Hepatocyte (in vitro differentiated cells): ENCODE measurements around the gene GLI3.

Experiments
- CTCF ChIP-seq: fragments of 200-600 bp; sonication (generic); IDR thresholded peaks from 2 replicates; pipeline ENCODE4 v1.5.1; 2016; ENCODE audit warnings: antibody characterized with exemption, mild to moderate bottlenecking; ENCODE audit not compliant: poor library complexity
- EZH2phosphoT487 ChIP-seq: fragments of 200-600 bp; sonication (generic); IDR thresholded peaks from one replicate; pipeline ENCODE4 v1.6.1; 2018; ENCODE audit warnings: antibody characterized with exemption, mild to moderate bottlenecking, low read depth, moderate library complexity; ENCODE audit not compliant: unreplicated experiment, severe bottlenecking

- TF ChIP-seq CTCF, result no peak
- TF ChIP-seq EZH2phosphoT487, result no peak
These were observed 271.9 kb downstream of the GLI3 start for GRCh38 chr7:41964849-41965745.
